ENCODE measurements around the gene FNTB. TPM values are rescaled to one million over a fixed set of nuclear protein-coding genes. Genes with fewer than 3 reads are reported as not detected.

The FNTB gene
- total and polyA plus RNA-seq, 2 of the 8 experiments (the other 6 are each of a cell fraction or from before 2014, with no cell fraction given) = 16.0 to 20.7 TPM

DNA sequence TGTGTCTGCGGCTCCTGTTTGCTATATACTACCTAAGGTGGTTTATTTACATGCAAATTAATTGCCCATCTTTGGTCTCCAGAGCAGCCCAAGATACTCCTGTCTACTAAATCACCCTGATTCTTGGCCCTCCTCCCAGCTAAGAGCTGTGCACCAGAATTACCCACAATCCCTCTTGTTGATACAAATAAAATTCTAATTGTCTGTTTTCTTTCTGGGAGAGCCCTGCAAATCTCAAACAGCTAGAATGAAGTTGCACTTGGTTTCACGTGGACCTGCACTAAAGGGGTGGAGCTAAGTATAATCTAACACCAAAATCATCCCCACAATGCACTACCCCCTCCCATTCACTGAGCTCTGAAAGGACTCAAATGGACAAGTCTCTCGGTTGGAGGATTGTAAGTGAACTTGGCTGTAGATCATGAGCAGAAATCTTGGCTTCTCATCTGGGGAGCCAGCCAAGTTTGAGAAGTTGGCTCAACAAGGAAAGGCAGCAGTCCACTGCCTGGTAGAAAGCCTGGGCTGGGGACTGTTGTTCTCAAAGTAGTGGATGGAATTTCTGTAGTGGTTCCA lies 109.0 kb downstream of the FNTB start (continued):
- TF ChIP-seq, protein P1, sequence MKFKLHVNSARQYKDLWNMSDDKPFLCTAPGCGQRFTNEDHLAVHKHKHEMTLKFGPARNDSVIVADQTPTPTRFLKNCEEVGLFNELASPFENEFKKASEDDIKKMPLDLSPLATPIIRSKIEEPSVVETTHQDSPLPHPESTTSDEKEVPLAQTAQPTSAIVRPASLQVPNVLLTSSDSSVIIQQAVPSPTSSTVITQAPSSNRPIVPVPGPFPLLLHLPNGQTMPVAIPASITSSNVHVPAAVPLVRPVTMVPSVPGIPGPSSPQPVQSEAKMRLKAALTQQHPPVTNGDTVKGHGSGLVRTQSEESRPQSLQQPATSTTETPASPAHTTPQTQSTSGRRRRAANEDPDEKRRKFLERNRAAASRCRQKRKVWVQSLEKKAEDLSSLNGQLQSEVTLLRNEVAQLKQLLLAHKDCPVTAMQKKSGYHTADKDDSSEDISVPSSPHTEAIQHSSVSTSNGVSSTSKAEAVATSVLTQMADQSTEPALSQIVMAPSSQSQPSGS (IDR thresholded peaks at IDR 0.05; ENCODE audit: low read length) = no peak
- TF ChIP-seq CREB1 (IDR thresholded peaks at IDR 0.05) (no peak), TCF12 (IDR thresholded peaks at IDR 0.05; ENCODE audit: low read depth, low read length) (no peak), JUND (IDR thresholded peaks at IDR 0.05; ENCODE audit: low read length) (no peak), RNF2 (IDR thresholded peaks at IDR 0.05; ENCODE audit: borderline replicate concordance, low read depth, low read length, missing control alignments, poor library complexity, severe bottlenecking) (no peak), CHD1 (IDR thresholded peaks at IDR 0.05; ENCODE audit: low read depth, low read length) (no peak), CBX5 (IDR thresholded peaks at IDR 0.05; ENCODE audit: low read depth, low read length) (no peak), CBX8 (IDR thresholded peaks at IDR 0.05; ENCODE audit: borderline replicate concordance, low read depth, low read length) (no peak), YY1 (IDR thresholded peaks at IDR 0.05; ENCODE audit: low read depth, low read length) (no peak)
- TF ChIP-seq, protein P2, sequence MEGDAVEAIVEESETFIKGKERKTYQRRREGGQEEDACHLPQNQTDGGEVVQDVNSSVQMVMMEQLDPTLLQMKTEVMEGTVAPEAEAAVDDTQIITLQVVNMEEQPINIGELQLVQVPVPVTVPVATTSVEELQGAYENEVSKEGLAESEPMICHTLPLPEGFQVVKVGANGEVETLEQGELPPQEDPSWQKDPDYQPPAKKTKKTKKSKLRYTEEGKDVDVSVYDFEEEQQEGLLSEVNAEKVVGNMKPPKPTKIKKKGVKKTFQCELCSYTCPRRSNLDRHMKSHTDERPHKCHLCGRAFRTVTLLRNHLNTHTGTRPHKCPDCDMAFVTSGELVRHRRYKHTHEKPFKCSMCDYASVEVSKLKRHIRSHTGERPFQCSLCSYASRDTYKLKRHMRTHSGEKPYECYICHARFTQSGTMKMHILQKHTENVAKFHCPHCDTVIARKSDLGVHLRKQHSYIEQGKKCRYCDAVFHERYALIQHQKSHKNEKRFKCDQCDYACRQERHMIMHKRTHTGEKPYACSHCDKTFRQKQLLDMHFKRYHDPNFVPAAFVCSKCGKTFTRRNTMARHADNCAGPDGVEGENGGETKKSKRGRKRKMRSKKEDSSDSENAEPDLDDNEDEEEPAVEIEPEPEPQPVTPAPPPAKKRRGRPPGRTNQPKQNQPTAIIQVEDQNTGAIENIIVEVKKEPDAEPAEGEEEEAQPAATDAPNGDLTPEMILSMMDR (IDR thresholded peaks at IDR 0.05; ENCODE audit: control extremely low read depth in 1 of 3, insufficient read depth in 1 of 3, low read depth in 1 of 3, low read length in 3 of 3) = no peak
